KOPT-K1 (cell line): ENCODE data around the gene GTF2IRD1.
"Not testable (repeated sequence)": the region's sequence is repeated elsewhere in the genome, so short reads cannot be mapped to it uniquely, and the experiment has no call there.

Source experiments
- H3K27ac ChIP-seq: fragments of 200-600 bp; sonication (generic); 2 replicates; pipeline ENCODE4 v1.5.1; 2016; ENCODE audit warnings: antibody characterized with exemption, mild to moderate bottlenecking, low read depth, low read length; ENCODE audit not compliant: poor library complexity, severe bottlenecking
- H3K36me3 ChIP-seq: fragments of 200-600 bp; sonication (generic); 2 replicates; pipeline ENCODE4 v1.5.1; 2017; ENCODE audit warnings: antibody characterized with exemption, mild to moderate bottlenecking, low read length, moderate library complexity; ENCODE audit not compliant: insufficient read depth
- H3K9me3 ChIP-seq: fragments of 200-600 bp; sonication (generic); 2 replicates; pipeline ENCODE4 v1.5.1; 2017; ENCODE audit warnings: antibody characterized with exemption, low read length, mild to moderate bottlenecking; ENCODE audit not compliant: insufficient read depth, poor library complexity, severe bottlenecking

GTF2IRD1 gene

GRCh38 chr7:74453322-74454011 is at the start of gene GTF2IRD1:
TSS of gene GTF2IRD1 (plus strand) at chr7:74453906. CDS start at chr7:74508081, 54,175 bp downstream.
- H3K27ac ChIP-seq: no peak within 1 kb of the TSS
- peaks cover 9% of the 10 kb centered on the region for H3K9me3 ChIP-seq
- H3K36me3 ChIP-seq: no peaks in the 10 kb centered on the region

- no peaks in the 10 kb centered on the region for H3K9me3 ChIP-seq
- H3K27ac ChIP-seq: no peak overlapping the region
- H3K36me3 ChIP-seq: no peaks in the 10 kb centered on the region
Measured at GRCh38 chr7:74404388-74404700, 49.4 kb upstream of the GTF2IRD1 start.

GRCh38 chr7:74404741-74405140 is 49.0 kb upstream of the GTF2IRD1 start:
- Histone ChIP-seq H3K36me3 (no peaks in the 10 kb centered on the region), H3K27ac (no peak overlapping the region), H3K9me3 (no peaks in the 10 kb centered on the region)

GRCh38 chr7:74405191-74405898 is 48.4 kb upstream of the GTF2IRD1 start:
- H3K9me3 ChIP-seq: no peaks in the 10 kb centered on the region
- no peaks in the 10 kb centered on the region for H3K36me3 ChIP-seq
- no peak overlapping the region for H3K27ac ChIP-seq

- Histone ChIP-seq H3K36me3 (no peaks in the 10 kb centered on the region), H3K27ac (no peak overlapping the region), H3K9me3 (no peaks in the 10 kb centered on the region)
Measured at GRCh38 chr7:74405899-74406512, 47.7 kb upstream of the GTF2IRD1 start.

- no peaks in the 10 kb centered on the region for H3K9me3 ChIP-seq
- no peaks in the 10 kb centered on the region for H3K36me3 ChIP-seq
- H3K27ac ChIP-seq: no peak overlapping the region
Measured at GRCh38 chr7:74407958-74408357, 45.7 kb upstream of the GTF2IRD1 start.

GRCh38 chr7:74409571-74409970 is 44.1 kb upstream of the GTF2IRD1 start:
- H3K36me3 ChIP-seq: no peaks in the 10 kb centered on the region
- H3K27ac ChIP-seq: no peak overlapping the region
- no peaks in the 10 kb centered on the region for H3K9me3 ChIP-seq

- Histone ChIP-seq H3K9me3 (no peaks in the 10 kb centered on the region), H3K36me3 (no peaks in the 10 kb centered on the region), H3K27ac (no peak overlapping the region)
Measured at GRCh38 chr7:74410772-74411171, 42.9 kb upstream of the GTF2IRD1 start.

GRCh38 chr7:74411571-74411970 is 42.1 kb upstream of the GTF2IRD1 start:
- not testable (repeated sequence) for H3K9me3 ChIP-seq, H3K27ac ChIP-seq

GRCh38 chr7:74412056-74412455 is 41.6 kb upstream of the GTF2IRD1 start:
- Histone ChIP-seq H3K9me3 (no peaks in the 10 kb centered on the region), H3K36me3 (no peaks in the 10 kb centered on the region), H3K27ac (no peak overlapping the region)

More at GRCh38 chr7:74411571-74411970, 42.1 kb upstream of the GTF2IRD1 start:
- H3K36me3 ChIP-seq: not testable (repeated sequence)

GRCh38 chr7:74412603-74413002 is 41.1 kb upstream of the GTF2IRD1 start:
- no peaks in the 10 kb centered on the region for H3K36me3 ChIP-seq
- no peak overlapping the region for H3K27ac ChIP-seq
- H3K9me3 ChIP-seq: no peaks in the 10 kb centered on the region

GRCh38 chr7:74414595-74415333 is 38.9 kb upstream of the GTF2IRD1 start:
- not testable (repeated sequence) for H3K27ac ChIP-seq, H3K9me3 ChIP-seq, H3K36me3 ChIP-seq

- H3K27ac ChIP-seq: no peak overlapping the region
- H3K36me3 ChIP-seq: no peaks in the 10 kb centered on the region
- H3K9me3 ChIP-seq: no peaks in the 10 kb centered on the region
Measured at GRCh38 chr7:74417419-74417971, 36.2 kb upstream of the GTF2IRD1 start.

- no peak overlapping the region for H3K27ac ChIP-seq
- H3K36me3 ChIP-seq: no peaks in the 10 kb centered on the region
- H3K9me3 ChIP-seq: no peaks in the 10 kb centered on the region
Measured at GRCh38 chr7:74418076-74418475, 35.6 kb upstream of the GTF2IRD1 start.

GRCh38 chr7:74418538-74418937 is 35.2 kb upstream of the GTF2IRD1 start:
- Histone ChIP-seq H3K9me3 (no peaks in the 10 kb centered on the region), H3K27ac (no peak overlapping the region), H3K36me3 (no peaks in the 10 kb centered on the region)
